NOMO-1 treated with dmso at 0.1 percent for 144 hours (cell line): ENCODE results near the gene CCR2.
"Not testable (repeated sequence)": the region's sequence is repeated elsewhere in the genome, so short reads cannot be mapped to it uniquely, and the experiment has no call there.

Experiments
- DNase-seq: peaks from one replicate; lab custom pipeline; 2025; ENCODE audit not compliant: unreplicated experiment; lab: John Stamatoyannopoulos, UW

The CCR2 gene

GRCh38 chr3:46353647-46354410 lies at the start of gene CCR2:
CCR2 (plus strand) TSS chr3:46354111; CDS start chr3:46357528, 3,417 bp downstream.
- DNase-seq: peak; percentile 39

- no peak for DNase-seq
Observed at GRCh38 chr3:46304739-46305138, 49.2 kb upstream of the CCR2 start.

DNA sequence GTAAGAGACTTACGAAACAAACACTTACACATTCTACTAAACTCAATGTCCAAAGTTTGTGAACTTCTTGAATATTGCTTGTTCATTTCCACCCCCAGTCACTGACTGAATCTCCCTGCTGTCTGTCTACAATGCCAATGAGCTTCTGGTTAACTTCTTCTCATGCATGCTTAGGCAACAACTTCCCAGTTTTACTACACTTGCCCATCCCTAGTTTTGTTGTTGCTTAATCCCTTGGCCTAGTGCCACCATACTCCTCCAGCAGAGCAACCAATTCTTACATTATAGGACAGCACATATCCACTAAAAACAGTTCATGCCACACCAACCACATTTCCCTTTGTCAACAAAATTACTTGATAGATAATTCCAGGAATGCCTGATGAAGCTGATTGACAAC lies 40.9 kb upstream of the CCR2 start:
- DNase-seq: peak; percentile 75

DNA sequence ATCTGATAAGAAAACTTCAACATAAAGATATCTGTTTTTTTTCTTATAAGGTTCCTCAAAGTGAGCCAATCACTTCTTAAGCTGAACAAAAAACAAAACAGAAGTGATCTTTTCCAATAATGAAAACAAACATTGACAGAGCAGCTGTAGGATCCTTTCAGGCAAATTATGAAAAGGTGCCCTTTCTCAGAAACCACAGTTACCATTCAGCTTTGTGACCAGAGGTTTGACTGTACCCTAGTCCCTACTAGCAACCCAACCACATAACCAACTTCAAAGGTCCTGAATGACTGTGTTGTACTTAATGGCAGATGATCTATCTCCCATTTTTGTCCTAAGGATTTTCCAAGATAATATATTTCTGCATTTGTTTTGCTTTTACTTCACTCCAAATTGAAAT lies 39.4 kb upstream of the CCR2 start:
- DNase-seq: no peak

DNA sequence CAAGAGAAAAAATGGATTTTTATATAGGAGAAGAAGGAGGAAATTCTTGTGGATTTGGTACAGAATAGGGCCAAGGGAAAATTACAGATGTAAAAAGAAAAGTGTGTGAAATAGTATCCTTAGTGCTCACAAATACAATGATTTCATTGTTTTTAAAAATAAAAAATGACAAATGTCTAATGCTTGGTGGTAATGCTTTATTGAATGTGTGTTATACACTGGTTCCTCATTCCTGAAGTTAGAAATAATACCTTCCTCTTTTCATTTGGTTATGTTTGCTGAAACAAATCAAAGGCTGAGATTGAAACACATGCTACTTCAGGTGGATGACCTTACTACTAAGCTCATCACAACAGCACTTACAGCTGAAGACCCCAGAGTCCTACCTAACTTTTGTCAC lies 37.7 kb upstream of the CCR2 start:
- DNase-seq: peak; percentile 6

- peak; percentile 83 for DNase-seq
Observed at GRCh38 chr3:46318207-46318927, 35.5 kb upstream of the CCR2 start.

- DNase-seq: peak; percentile 61
Observed at GRCh38 chr3:46321461-46322104, 32.3 kb upstream of the CCR2 start.

DNA sequence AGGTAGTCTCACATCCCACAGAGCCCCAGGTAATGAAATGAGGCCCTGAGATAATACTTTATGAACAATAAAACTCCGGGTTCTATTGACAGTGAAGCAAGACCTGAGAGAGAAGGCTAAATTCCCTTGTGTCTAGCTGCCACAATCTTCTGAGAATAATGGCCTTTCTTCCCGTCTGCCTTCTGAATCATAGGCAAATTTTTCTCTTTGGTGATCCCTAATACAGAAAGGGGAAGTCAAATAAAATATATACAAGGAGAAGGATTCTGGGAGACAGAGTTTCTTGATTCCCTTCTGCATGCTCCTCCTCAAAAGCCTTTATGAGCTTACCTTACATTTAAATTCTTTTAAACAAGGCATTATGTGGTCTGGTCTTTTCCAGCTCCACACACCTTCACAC lies 29.9 kb upstream of the CCR2 start:
- no peak for DNase-seq

DNA sequence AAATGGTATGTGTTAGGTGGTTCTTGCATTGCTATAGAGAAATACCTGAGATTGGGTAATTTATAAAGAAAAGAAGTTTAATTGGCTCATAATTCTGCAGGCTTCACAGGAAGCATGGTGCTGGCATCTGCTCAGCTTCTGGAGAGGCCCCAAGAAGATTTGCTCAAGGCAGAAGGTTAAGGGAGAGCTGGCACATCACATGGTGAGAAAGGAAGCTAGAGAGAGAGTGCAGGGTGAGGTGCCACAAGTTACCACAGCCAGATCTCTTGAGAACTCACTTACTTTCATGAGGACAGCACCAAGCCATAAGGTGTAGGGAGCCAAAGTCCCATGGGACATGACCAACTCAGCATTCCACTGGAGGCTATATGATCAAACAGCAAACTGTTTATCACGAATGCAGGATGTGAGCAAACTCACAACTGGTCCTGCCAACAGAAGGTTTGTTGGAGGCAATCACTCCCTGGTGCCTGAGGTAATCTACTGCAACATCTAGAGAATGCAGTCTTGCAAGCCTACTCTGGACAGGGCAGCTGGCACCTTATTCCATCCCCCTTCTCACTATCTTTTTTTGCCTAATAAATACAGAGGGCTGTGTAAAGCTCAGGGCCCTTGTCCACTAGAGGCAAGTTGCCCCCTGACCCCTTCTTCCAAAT lies 28.1 kb upstream of the CCR2 start:
- DNase-seq: no peak

DNA sequence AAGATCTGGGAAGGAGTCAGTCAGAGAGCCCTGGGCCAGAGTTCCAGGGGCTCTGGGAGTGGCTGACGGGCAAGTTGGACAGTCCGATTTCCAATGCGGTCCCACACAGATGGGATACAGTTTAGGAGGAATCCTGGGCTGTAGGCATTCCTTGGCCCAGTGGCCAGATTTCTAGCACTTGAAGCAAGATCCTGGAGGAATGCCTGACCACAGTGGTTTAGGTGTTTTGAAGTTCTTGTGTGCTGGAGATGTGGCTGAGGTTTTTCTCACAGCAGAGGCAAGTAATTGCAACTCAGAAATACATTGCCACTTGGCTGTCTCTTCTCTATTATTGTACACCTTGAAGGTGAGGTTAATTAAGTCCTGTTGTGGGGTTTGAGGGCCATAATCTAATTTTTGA lies 23.2 kb upstream of the CCR2 start:
- DNase-seq: not testable (repeated sequence)

DNA sequence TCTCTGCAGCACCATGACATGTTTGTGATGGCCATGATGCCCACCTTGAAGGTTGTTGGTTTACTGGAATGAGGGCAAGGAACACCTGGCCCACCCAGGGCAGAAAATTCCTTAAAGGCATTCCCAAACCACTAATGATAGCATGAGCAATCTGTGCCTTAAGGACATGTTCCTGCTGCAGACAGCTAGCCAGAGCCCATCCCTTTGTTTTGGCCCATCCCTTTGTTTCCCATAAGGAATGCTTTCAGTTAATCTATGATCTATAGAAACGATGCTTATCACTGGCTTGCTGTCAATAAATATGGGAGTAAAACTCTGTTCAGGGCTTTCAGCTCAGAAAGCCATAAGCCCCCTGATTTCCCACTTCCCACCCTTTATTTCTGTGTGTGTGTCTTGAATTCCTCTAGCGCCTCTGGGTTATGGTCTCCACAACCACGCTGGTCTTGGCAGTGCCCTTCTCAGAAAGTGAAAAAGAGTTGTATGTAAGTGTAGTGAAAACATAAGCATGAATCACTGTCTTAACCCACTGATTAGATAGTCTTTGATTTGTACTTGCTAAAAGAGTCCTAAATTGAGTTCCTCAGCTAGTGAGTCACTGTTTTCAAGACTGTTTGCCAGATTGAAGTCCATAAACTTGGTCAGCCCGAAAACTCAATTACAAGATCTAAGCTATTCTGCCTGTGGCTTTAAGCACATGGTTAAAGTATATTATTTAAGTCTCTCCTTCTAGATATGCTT lies 19.0 kb upstream of the CCR2 start:
- DNase-seq: no peak

GRCh38 chr3:46335541-46335940 lies 18.4 kb upstream of the CCR2 start:
- no peak for DNase-seq

DNA sequence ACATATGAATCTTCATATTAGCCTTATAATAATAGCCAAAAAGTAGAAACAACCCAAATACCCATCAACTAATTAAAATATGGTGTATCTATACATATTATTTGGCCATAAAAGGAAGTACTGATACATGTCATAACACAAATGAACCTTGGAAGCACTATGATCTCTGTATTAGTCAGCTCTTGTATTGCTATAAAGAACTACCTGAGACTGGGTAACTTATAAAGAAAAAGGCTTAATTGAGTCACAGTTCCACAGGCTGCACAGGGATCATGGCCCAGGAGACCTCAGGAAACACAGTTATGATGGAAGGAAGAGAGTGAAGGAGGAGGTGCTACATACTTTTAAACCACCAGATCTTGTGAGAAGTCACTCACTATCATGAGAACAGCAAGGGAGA lies 16.0 kb upstream of the CCR2 start:
- DNase-seq: no peak

DNA sequence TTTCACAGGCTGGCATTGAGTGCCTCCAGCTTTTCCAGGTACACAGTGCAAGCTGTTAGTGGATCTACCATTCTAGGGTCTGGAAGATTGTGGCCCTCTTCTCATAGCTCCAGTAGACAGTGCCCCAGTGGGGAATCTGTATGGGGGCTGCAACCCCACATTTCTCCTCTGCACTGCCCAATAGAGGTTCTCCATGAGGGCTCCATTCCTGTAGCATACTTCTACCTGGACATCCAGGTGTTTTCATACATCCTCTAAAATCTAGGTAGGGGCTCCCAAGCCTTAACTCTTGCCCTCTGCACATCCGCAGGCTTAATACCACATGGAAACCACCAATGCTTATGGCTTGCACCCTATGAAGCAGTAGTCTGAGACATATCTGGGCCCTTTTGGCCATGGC lies 15.1 kb upstream of the CCR2 start:
- no peak for DNase-seq

DNA sequence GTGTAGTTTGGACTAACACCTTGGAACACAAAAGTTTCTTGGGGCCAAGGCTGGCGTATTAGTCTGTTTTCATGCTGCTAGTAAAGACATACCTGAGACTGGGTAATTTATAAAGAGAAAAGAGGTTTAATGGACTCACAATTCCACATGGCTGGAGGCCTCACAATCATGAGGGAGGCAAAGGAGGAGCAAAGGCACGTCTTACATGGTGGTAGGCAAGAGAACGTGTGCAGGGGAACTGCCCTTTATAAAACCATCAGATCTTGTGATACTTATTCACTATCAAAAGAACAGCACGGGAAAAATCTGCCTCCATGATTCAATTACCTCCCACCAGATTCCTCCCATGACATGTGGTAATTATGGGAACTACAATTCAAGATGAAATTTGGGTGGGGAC lies 9.4 kb upstream of the CCR2 start:
- DNase-seq: no peak

DNA sequence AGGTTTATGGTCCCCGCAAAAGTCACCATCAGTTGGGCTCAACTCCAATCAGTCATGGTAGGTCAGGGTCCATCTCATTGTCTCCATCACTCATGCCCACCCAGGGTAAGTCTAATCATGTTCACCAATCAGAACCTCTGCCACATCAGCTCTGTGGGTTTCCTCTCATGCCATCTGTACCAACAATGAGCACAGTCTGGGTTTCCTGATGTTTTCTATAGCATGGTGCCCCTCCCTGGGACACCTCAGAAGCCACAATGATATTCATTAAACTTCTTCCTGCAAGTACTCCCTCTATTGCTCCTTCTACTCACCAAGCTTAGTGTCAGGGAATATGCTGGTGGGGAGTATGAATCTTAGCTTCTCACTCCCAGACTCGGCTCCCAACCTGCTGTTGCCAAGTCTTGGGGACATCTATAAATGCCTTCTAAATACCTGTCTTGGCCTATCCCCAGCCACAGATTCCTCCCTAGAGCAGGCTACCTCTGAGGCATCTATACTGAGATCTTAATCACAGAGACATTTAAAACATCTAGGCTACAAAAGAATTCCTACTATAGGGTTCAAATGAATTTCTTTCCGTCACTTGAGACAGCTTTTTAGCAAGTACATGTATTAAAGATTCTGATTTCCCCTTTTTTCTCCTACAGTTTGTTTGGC lies 5.0 kb upstream of the CCR2 start:
- no peak for DNase-seq

- peak; percentile 45 for DNase-seq
Observed at GRCh38 chr3:46349484-46350261, 4.2 kb upstream of the CCR2 start.

- no peak for DNase-seq
Observed at GRCh38 chr3:46350262-46350565, 3.7 kb upstream of the CCR2 start.

DNA sequence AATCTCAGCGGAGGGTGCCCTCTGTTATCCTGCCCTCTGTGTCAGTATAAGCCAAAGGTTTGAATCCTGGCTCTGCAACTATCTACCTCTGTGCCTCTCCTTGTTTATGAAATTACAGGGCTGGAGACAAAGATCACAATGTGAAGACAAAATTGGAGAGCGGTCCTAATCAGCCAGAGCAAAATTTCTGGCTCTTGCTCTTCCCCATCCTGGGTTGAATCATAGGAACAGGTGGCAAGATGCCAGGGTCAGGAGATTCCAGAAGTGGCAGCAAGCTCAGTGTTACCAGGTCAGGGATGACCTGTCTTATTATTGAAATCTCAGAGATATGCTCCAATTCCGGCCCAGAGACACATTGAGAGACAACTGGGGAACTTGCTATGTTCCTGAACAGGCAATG lies 2.3 kb upstream of the CCR2 start:
- DNase-seq: no peak

DNA sequence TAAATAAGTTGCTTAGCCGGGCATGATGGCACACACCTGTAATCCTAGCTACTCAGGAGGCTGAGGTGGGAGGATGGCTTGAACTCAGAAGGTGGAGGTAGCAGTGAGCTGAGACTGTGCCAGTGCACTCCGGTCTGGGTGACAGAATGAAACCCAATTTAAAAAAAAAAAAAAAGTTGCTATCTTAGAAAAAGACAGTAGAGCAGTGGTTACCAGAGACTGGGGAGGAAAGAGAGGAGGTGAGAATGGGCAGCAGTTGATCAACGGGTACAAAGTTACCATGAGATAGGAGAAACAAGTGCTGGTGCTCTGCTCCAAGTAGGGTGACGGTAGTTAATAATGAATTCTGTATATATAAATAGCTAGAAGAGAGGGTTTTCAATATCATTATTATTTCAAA lies 821 bp upstream of the CCR2 start:
- no peak for DNase-seq
